Mucosa of stomach (tissue), 1 donor: ENCODE results near the gene RGS6.

ENCODE experiments used
- H3K27me3 ChIP-seq: one replicate; pipeline ENCODE4 v1.7.0; 2013; ENCODE audit warnings: mild to moderate bottlenecking, low read length; ENCODE audit not compliant: control insufficient read depth, insufficient read depth
- H3K36me3 ChIP-seq: one replicate; pipeline ENCODE4 v1.7.0; 2013; ENCODE audit warnings: low read length; ENCODE audit not compliant: control insufficient read depth, insufficient read depth
- H3K4me1 ChIP-seq: one replicate; pipeline ENCODE4 v1.7.0; 2013; ENCODE audit warnings: mild to moderate bottlenecking, low read length; ENCODE audit not compliant: control insufficient read depth, insufficient read depth
- H3K4me3 ChIP-seq: one replicate; pipeline ENCODE4 v1.7.0; 2013; ENCODE audit warnings: low read length
- H3K9ac ChIP-seq: one replicate; pipeline ENCODE4 v1.7.0; 2013; ENCODE audit warnings: mild to moderate bottlenecking, low read length, moderate library complexity
- H3K9me3 ChIP-seq: one replicate; pipeline ENCODE4 v1.7.0; 2013; ENCODE audit warnings: mild to moderate bottlenecking, low read length, moderate library complexity; ENCODE audit not compliant: control insufficient read depth
- donor health status: Pancreatic carcinoma.

RGS6 gene

DNA sequence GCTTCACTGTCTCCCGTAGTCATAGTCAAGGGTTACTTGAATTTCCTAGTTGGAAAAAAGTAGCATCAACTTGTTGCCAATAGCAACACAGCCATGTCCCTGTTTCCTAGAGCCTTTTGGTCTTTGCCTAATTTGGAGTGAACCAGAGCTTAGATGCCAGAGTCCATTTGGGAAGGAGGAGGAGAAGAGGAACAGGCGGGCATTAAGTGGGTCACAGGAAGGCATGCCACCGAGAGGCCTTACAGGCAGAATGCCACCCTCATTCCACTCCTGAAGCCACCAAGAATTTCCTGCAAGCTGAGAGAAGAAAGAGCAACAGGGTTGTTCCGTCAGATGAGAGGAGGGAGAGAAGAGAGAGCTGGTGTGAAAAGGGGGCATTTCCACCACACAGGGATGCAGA, 622.2 kb downstream of the RGS6 start:
- Histone ChIP-seq H3K4me3 (no peak overlapping the region), H3K9me3 (no peaks in the 10 kb centered on the region), H3K27me3 (peaks cover 9% of the 10 kb centered on the region), H3K4me1 (no peaks in the 10 kb centered on the region), H3K9ac (no peak overlapping the region), H3K36me3 (no peaks in the 10 kb centered on the region)

GRCh38 chr14:72554994-72555608, 622.9 kb downstream of the RGS6 start:
- no peaks in the 10 kb centered on the region for H3K36me3 ChIP-seq
- H3K9me3 ChIP-seq, result no peaks in the 10 kb centered on the region
- H3K4me1 ChIP-seq, result no peaks in the 10 kb centered on the region
- H3K4me3 ChIP-seq, result no peak overlapping the region
- peaks cover 9% of the 10 kb centered on the region for H3K27me3 ChIP-seq
- no peak overlapping the region for H3K9ac ChIP-seq

DNA sequence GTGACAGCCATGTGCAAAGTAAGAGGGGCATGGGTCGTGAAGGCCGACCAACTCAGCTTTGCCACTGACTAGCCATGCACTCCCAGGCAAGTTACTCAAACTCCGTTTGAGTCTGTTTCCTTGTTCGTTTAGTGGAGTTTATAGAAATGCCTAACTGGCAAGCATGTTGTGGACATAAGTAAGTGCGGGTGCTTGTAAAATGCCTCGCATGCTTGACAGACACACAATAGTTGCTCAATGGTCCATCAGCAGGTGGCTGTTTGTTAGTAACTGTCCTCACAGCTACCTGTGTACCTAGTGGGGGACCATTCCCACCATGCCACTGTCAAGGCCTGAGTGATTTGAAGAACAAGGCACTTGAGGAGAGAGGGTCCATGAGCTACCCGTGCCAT, 623.4 kb downstream of the RGS6 start:
- Histone ChIP-seq H3K4me1 (no peaks in the 10 kb centered on the region), H3K9me3 (no peaks in the 10 kb centered on the region), H3K9ac (no peak overlapping the region), H3K27me3 (peaks cover 9% of the 10 kb centered on the region), H3K36me3 (no peaks in the 10 kb centered on the region), H3K4me3 (no peak overlapping the region)

GRCh38 chr14:72557671-72558070, 625.4 kb downstream of the RGS6 start:
- no peak overlapping the region for H3K9ac ChIP-seq
- H3K36me3 ChIP-seq, result no peaks in the 10 kb centered on the region
- H3K4me3 ChIP-seq, result no peak overlapping the region
- no peaks in the 10 kb centered on the region for H3K9me3 ChIP-seq
- peaks cover 6% of the 10 kb centered on the region for H3K27me3 ChIP-seq
- no peaks in the 10 kb centered on the region for H3K4me1 ChIP-seq

GRCh38 chr14:72558721-72559120, 626.5 kb downstream of the RGS6 start:
- Histone ChIP-seq H3K4me3 (no peak overlapping the region), H3K36me3 (no peaks in the 10 kb centered on the region), H3K4me1 (no peaks in the 10 kb centered on the region), H3K9ac (no peak overlapping the region), H3K9me3 (no peaks in the 10 kb centered on the region), H3K27me3 (peaks cover 6% of the 10 kb centered on the region)

- Histone ChIP-seq H3K9ac (no peak overlapping the region), H3K9me3 (no peaks in the 10 kb centered on the region), H3K27me3 (peaks cover 6% of the 10 kb centered on the region), H3K36me3 (no peaks in the 10 kb centered on the region), H3K4me3 (no peak overlapping the region), H3K4me1 (no peaks in the 10 kb centered on the region)
Measured at GRCh38 chr14:72559202-72559601, 627.0 kb downstream of the RGS6 start.

DNA sequence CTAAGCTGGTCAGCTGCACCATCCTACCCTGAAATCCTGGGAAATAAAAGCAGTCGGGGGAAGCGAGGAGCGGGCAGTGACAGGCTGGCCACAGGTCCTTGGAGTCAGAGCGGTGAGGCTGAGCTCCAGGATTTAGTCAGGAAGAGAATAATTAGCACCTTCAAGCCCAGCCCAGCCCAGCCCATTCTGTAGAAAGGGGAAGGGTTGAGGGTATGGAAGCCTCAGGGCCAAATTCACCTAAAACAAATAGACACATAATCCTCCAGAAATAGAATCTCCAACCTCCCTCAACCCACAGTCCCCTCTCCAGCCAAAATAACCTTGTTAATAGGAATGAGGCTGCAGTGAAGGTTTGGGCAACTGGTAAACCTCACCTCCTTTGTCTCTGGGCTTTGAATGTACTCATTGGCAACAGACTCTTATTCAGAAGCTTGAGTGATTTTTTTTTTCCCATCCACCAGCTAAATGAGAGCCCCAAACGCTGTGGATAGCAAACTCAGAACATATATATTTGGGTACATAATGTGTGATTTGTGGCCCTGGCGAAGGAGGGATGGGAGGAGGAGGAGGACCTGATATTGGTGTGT, 627.5 kb downstream of the RGS6 start:
- Histone ChIP-seq H3K9ac (no peak overlapping the region), H3K36me3 (no peaks in the 10 kb centered on the region), H3K4me3 (no peak overlapping the region), H3K9me3 (no peaks in the 10 kb centered on the region), H3K27me3 (peaks cover 2% of the 10 kb centered on the region), H3K4me1 (no peaks in the 10 kb centered on the region)

DNA sequence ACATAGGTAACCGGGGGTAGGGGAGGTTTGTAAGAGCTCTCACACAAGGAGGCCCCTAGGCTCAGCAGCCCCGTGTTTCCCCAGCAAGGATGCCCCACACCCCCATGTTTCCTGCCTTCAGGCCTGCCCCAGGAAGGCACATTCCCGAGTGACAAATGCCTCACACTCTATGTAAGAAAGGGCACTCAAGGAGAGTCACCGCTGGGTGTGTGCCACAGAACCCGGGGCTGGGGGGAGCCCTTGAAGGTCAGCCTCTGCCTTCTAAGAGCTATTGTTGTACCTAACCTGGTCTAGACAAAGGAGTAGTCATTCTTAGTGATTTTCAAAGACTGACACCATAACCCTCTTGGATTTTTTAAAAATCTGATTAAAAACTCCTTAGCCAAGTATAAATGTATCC, 628.1 kb downstream of the RGS6 start:
- Histone ChIP-seq H3K9me3 (no peaks in the 10 kb centered on the region), H3K4me1 (no peaks in the 10 kb centered on the region), H3K4me3 (no peak overlapping the region), H3K9ac (no peak overlapping the region), H3K27me3 (no peaks in the 10 kb centered on the region), H3K36me3 (no peaks in the 10 kb centered on the region)

GRCh38 chr14:72560889-72561493, 628.8 kb downstream of the RGS6 start:
- H3K9me3 ChIP-seq, result no peaks in the 10 kb centered on the region
- no peaks in the 10 kb centered on the region for H3K27me3 ChIP-seq
- no peaks in the 10 kb centered on the region for H3K36me3 ChIP-seq
- H3K4me1 ChIP-seq, result no peaks in the 10 kb centered on the region
- no peak overlapping the region for H3K9ac ChIP-seq
- no peak overlapping the region for H3K4me3 ChIP-seq

GRCh38 chr14:72562300-72562699, 630.1 kb downstream of the RGS6 start:
- Histone ChIP-seq H3K4me1 (no peaks in the 10 kb centered on the region), H3K4me3 (no peak overlapping the region), H3K27me3 (no peaks in the 10 kb centered on the region), H3K9me3 (no peaks in the 10 kb centered on the region), H3K9ac (no peak overlapping the region), H3K36me3 (no peaks in the 10 kb centered on the region)

DNA sequence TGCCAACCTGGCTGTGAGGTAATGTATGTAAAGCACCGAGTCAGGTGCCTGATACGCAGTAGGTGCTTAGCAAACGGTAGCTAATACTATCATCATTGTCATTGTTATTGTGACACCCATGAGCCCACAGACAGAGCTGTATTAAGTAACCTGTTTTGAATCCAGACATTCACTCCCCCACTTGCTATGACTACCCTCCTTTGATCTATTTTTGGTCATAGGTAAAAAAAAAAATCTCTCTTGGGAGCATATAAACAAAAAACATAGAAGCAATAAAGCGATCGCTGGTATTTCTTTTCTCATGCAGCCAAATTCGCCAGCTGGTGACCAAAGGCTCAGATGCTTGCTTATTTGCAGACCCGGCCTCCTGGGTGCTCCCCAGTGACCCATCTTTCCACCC, 631.4 kb downstream of the RGS6 start:
- H3K4me3 ChIP-seq, result no peak overlapping the region
- no peaks in the 10 kb centered on the region for H3K4me1 ChIP-seq
- H3K27me3 ChIP-seq, result no peaks in the 10 kb centered on the region
- no peak overlapping the region for H3K9ac ChIP-seq
- no peaks in the 10 kb centered on the region for H3K36me3 ChIP-seq
- no peaks in the 10 kb centered on the region for H3K9me3 ChIP-seq

DNA sequence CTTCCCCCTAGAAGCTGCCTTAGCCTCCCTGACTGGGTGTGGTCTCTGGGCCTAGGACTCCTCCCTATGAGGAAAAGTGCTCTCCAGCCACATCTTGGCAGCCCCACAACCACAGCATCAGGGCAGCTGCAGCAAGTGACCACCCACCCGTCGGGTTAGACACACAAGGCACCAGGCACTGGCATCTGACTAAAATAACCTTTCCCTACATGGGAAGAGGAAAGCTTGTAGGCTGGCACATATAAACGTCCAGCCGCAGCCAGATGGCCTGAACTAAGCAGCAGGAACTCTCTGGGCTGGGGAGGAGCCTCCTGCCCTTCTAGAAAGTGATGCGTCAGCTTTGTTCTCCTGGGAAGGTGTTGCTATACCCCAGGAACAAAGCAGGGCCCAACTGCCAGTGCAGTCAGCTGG, 632.9 kb downstream of the RGS6 start:
- Histone ChIP-seq H3K36me3 (no peaks in the 10 kb centered on the region), H3K9me3 (no peaks in the 10 kb centered on the region), H3K9ac (no peak overlapping the region), H3K4me3 (no peak overlapping the region), H3K27me3 (no peaks in the 10 kb centered on the region), H3K4me1 (no peaks in the 10 kb centered on the region)
